GM04503 (cell line): ENCODE measurements around the gene CNGA4.
"Not testable (repeated sequence)": the region's sequence is repeated elsewhere in the genome, so short reads cannot be mapped to it uniquely, and the experiment has no call there.

ENCODE experiments used
- DNase-seq: peaks from one replicate; pipeline ENCODE4 v3.0.0-alpha.2; 2012; ENCODE audit warnings: low read depth

The CNGA4 gene

DNA sequence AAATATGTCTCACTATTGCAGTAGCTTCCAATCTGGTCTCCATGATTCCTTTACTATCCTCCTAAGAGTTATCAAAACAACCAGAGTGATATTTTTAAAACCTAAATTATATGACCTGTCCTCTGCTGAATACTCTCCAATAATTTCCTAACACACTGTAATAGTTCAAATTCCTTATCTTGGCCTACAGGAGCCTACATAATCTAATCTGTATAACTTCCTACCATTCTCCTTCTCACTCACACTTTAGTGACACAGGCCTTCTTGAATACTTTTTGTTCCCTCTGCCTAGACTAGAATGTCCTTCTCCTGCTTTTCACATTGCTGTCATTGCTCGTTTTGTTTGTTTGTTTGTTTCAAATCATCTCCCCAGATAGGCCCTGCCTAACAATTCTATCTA, 13.9 kb upstream of the CNGA4 start:
- DNase-seq: no peak

GRCh38 chr11:6225896-6226295, 13.0 kb upstream of the CNGA4 start:
- no peak for DNase-seq

- no peak for DNase-seq
Observed at GRCh38 chr11:6228520-6228919, 10.4 kb upstream of the CNGA4 start.

GRCh38 chr11:6229911-6230310, 9.0 kb upstream of the CNGA4 start:
- DNase-seq: no peak

- DNase-seq: no peak
Observed at GRCh38 chr11:6232899-6233298, 6.0 kb upstream of the CNGA4 start.

DNA sequence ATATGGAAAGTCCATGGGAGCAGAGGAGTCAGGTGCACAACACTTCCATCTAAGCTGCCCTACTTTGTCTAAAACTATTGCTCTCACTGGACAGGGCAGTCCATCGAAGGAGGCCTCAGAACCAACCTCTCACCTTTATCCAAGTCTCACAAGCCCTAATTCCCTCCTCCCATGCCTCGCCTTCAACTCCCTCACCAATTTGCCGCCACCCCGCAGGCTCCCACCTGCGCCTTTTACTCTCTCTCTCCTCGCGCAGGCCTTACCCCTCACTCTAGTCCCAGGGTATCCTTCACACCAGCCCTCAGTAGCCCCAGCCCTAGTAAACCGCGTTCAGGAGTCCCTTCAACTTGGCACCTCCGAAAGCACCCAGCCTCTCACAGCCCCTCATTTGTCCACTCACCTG, 4.9 kb upstream of the CNGA4 start:
- no peak for DNase-seq

GRCh38 chr11:6234387-6235107, 4.3 kb upstream of the CNGA4 start, which contains the start of gene FHIP1B:
Gene FHIP1B (minus strand): TSS chr11:6234636. CDS start chr11:6224516, 10,120 bp downstream.
- peak; percentile 97 for DNase-seq

GRCh38 chr11:6237266-6237665, 1.6 kb upstream of the CNGA4 start:
- no peak for DNase-seq

- DNase-seq: no peak
Observed at GRCh38 chr11:6237761-6238302, 1.1 kb upstream of the CNGA4 start.

DNA sequence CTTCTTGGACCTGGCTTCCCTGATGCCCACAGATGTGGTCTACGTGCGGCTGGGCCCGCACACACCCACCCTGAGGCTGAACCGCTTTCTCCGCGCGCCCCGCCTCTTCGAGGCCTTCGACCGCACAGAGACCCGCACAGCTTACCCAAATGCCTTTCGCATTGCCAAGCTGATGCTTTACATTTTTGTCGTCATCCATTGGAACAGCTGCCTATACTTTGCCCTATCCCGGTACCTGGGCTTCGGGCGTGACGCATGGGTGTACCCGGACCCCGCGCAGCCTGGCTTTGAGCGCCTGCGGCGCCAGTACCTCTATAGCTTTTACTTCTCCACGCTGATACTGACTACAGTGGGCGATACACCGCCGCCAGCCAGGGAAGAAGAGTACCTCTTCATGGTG, 1.2 kb downstream of the CNGA4 start:
- no peak for DNase-seq

- DNase-seq: no peak
Observed at GRCh38 chr11:6240781-6241180, 1.9 kb downstream of the CNGA4 start.

DNA sequence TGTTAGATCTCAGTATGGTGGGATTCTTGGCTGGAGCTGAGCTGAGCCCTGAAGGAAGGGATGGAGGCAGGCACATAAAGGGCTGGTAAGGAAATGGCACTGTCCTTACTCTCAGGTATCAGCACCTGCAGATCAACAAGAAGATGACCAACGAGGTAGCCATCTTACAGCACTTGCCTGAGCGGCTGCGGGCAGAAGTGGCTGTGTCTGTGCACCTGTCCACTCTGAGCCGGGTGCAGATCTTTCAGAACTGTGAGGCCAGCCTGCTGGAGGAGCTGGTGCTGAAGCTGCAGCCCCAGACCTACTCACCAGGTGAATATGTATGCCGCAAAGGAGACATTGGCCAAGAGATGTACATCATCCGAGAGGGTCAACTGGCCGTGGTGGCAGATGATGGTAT, 2.4 kb downstream of the CNGA4 start:
- no peak for DNase-seq

- DNase-seq: no peak
Observed at GRCh38 chr11:6245536-6245935, 6.6 kb downstream of the CNGA4 start.

GRCh38 chr11:6248248-6248647, 9.4 kb downstream of the CNGA4 start:
- no peak for DNase-seq

DNA sequence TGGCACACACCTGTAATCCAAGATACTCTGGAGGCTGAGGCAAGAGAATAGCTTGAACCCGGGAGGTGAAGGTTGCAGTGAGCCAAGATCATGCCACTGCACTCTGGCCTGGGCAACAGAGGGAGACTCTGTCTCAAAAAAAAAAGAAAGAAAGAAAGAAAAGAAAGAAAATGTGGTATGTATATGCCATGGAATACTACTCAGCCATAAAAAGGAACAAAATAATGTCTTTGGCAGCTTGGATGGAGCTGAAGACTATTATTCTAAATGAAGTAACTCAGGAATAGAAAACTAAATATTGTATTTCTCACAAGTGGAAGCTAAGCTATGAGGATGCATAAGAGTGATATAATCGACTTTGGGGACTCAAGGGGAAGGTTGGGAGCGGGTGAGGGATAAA, 10.0 kb downstream of the CNGA4 start:
- DNase-seq: not testable (repeated sequence)

DNA sequence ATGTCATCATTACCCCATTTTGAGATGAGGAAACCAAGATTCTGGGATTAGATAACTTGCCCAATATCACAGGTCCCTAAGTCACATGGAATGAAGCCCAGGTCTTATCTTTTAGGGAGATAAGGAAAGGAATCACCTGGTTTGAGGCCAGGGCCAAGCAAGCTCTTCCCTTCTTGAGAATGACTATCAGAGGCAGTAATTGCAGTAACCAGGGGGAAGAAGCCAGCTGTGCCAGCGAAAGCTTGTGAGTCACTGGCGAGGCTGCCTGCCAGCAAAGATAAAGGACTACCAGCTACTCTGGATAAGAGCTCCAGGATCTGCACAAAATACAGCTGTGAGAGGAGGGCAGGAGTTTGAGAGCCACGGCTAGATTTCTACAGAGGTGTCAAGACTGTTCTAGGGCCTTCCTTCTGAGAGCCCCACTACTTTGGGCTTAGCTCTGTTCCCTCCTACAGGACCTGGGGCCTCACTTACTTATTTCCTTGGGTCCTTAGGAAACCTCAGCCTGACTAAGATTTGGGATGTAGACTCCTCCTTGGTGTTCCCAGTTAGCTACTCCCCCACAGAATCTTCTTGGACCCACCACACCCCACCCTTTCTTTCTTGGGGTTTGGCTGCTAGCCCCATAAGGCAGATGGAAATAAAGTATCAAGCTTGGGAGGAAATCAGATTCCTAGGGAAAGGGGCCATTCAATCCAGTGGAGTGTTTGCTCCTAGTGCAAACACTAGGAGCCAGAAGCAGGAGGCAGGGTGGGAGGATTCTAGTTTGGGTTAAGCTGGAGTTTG, 11.1 kb downstream of the CNGA4 start:
- DNase-seq: peak; percentile 41

DNA sequence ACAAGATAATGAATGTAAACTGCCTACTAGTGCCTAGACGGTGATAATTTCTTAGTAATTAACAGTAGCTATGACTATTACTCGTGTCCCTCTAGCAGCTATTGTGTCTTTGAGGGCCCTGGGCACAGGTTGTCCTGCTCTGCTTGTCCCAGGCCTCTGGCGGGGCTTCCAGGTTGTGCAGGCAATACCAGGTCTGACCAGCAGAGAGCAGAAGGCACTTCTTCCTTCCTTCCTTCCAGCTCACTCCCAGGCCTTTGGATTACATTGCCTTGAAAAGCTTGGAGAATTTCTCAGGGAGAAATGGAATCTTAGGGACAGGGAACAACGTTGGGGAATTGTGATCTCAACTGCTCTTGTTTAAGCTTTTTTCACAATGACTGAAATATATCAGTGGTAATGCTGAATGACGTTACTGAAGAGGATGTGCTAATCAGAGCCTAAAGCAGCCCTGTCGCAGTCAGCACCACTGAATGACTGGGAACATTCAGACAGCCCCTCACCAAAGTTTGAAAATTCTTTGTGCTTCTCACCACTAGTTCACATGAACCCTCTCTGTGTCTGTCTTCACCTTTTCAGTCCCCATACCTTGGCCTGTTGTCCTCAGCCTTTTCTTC, 12.3 kb downstream of the CNGA4 start:
- peak; percentile 19 for DNase-seq

- DNase-seq: no peak
Observed at GRCh38 chr11:6251990-6252473, 13.1 kb downstream of the CNGA4 start.

GRCh38 chr11:6253197-6253596, 14.3 kb downstream of the CNGA4 start:
- no peak for DNase-seq

- DNase-seq: no peak
Observed at GRCh38 chr11:6258141-6258540, 19.3 kb downstream of the CNGA4 start.

DNA sequence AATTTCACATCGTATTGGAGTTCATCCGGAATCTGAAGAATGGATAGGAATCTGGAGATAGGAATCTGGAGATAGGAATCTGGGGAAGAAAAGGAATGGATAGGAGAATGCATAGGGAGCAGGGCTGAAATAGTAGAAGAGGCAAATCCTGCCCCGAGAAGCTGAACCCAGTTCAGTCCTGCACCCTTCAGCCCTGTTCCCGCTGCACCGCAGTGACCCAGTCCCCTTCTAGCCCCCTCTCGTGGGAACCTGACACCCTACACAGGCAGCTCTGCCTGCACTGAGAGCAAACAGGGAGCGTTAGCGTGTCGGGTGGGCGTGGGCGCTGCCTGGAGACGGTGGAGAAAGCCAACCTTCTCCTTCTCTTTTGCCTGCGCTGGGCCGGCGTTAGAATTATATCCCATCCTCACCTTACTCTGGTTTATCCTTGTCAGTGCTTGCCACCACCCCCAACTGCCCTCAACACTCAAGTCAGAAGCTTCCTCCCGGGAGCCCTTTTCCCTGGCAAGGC, 19.7 kb downstream of the CNGA4 start:
- no peak for DNase-seq

GRCh38 chr11:6260207-6260726, 21.4 kb downstream of the CNGA4 start:
- DNase-seq: no peak
